Chondrocyte (in vitro differentiated cells): ENCODE data around the gene ELF1. TPM values are rescaled to one million over a fixed set of nuclear protein-coding genes. Genes with fewer than 3 reads are reported as not detected.

Experiments used
- DNase-seq: peaks from one replicate; pipeline ENCODE4 v3.0.0; 2021; ENCODE audit warnings: mixed read lengths, low spot score
- H3K27ac Mint-ChIP-seq: one replicate; pipeline ENCODE4 v1.8.0; 2021; ENCODE audit warnings: mild to moderate bottlenecking, moderate library complexity, mixed read lengths; ENCODE audit not compliant: unreplicated experiment
- H3K27me3 Mint-ChIP-seq: 2 replicates; pipeline ENCODE4 v1.8.0; 2021; ENCODE audit warnings: low read depth, mixed read lengths
- H3K36me3 Mint-ChIP-seq: 2 replicates; pipeline ENCODE4 v1.8.0; 2021; ENCODE audit warnings: low read depth, mixed read lengths
- H3K4me1 Mint-ChIP-seq: 2 replicates; pipeline ENCODE4 v1.8.0; 2021; ENCODE audit warnings: low read depth, mild to moderate bottlenecking, mixed read lengths
- H3K4me3 Mint-ChIP-seq: one replicate; pipeline ENCODE4 v1.8.0; 2021; ENCODE audit warnings: mild to moderate bottlenecking, moderate library complexity, mixed read lengths; ENCODE audit not compliant: unreplicated experiment
- H3K9me3 Mint-ChIP-seq: 2 replicates; pipeline ENCODE4 v1.8.0; 2021; ENCODE audit warnings: low read depth, mixed read lengths
- CTCF ChIP-seq: fragments of 200-600 bp; sonication (generic); IDR thresholded peaks from 2 replicates; pipeline ENCODE4 v1.5.0; 2021; ENCODE audit warnings: antibody characterized with exemption, mild to moderate bottlenecking, moderate library complexity
- total RNA-seq: library from RNA; stranded (reverse); gene quantifications from 3 replicates; pipeline ENCODE4 v1.2.1, GENCODE V29; 2021

Gene ELF1
- total RNA-seq, 1 donor from 2014 or later: 45.8 TPM

GRCh38 chr13:40987606-40988280 is 31.4 kb downstream of the ELF1 start:
- no peak overlapping the region for H3K27ac Mint-ChIP-seq
- H3K36me3 Mint-ChIP-seq: no peaks in the 10 kb centered on the region
- no peaks in the 10 kb centered on the region for H3K27me3 Mint-ChIP-seq
- H3K4me1 Mint-ChIP-seq: peaks cover 33% of the 10 kb centered on the region
- no peak for DNase-seq
- H3K9me3 Mint-ChIP-seq: no peaks in the 10 kb centered on the region
- no peak overlapping the region for H3K4me3 Mint-ChIP-seq
- TF ChIP-seq CTCF: no peak

- Mint-ChIP-seq H3K36me3 (no peaks in the 10 kb centered on the region), H3K27me3 (no peaks in the 10 kb centered on the region), H3K4me1 (peaks cover 42% of the 10 kb centered on the region), H3K4me3 (no peak overlapping the region), H3K27ac (no peak overlapping the region), H3K9me3 (no peaks in the 10 kb centered on the region)
- TF ChIP-seq CTCF: no peak
- DNase-seq: no peak
Measured at GRCh38 chr13:40986101-40986856, 32.8 kb downstream of the ELF1 start.

- DNase-seq: no peak
- no peaks in the 10 kb centered on the region for H3K27me3 Mint-ChIP-seq
- H3K9me3 Mint-ChIP-seq: no peaks in the 10 kb centered on the region
- peaks cover 45% of the 10 kb centered on the region for H3K4me1 Mint-ChIP-seq
- H3K4me3 Mint-ChIP-seq: no peak overlapping the region
- no peak overlapping the region for H3K27ac Mint-ChIP-seq
- no peaks in the 10 kb centered on the region for H3K36me3 Mint-ChIP-seq
- TF ChIP-seq CTCF: no peak
Measured at GRCh38 chr13:40985381-40986100, 33.6 kb downstream of the ELF1 start.

GRCh38 chr13:40984668-40985366 is 34.3 kb downstream of the ELF1 start:
- H3K9me3 Mint-ChIP-seq: no peaks in the 10 kb centered on the region
- peaks cover 45% of the 10 kb centered on the region for H3K4me1 Mint-ChIP-seq
- H3K27me3 Mint-ChIP-seq: no peaks in the 10 kb centered on the region
- peak overlapping the region; percentile 23 for H3K27ac Mint-ChIP-seq
- H3K36me3 Mint-ChIP-seq: no peaks in the 10 kb centered on the region
- H3K4me3 Mint-ChIP-seq: no peak overlapping the region
- no peak for DNase-seq
- TF ChIP-seq CTCF: no peak
